Cerebellar cortex (tissue), 1 donor: ENCODE results near the gene EYA3.

ENCODE experiments used
- DNase-seq: peaks from one replicate; pipeline ENCODE4 v3.0.0-alpha.2; 2015; ENCODE audit warnings: low spot score

EYA3 gene

DNA sequence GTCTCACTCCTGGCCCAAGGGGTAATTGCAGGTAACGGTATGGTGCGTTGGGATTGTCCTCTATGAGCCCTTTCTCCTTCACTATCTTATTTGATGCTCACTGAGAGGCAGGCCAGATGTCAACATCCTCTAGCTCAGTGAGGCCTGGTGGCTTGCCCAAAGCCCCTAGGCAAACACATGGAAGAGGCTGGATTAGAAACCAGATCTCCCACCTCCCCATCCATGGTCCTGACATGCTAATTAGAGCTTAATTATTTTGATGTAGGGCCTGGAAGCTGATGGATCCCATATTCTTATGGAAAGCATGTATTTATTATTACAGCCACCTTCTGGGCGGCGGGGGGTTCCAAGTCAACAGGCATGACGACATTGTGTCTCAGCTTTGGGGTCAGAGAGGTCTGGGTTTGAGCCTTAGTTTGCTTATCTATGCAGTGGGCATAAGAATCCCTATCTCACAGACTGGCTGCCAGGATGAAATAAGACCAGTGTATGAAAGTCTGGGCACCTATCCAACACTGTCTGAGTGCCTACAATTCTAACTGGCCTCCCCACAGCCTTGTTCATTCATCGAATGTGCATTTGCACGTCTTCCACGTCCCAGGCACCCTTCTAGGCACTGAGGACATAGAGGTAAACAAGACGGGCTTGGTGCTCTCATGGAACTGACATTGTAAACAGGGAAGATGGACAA, 147.4 kb downstream of the EYA3 start:
- DNase-seq = no peak

GRCh38 chr1:27940297-27940696, 148.1 kb downstream of the EYA3 start:
- DNase-seq = no peak

DNA sequence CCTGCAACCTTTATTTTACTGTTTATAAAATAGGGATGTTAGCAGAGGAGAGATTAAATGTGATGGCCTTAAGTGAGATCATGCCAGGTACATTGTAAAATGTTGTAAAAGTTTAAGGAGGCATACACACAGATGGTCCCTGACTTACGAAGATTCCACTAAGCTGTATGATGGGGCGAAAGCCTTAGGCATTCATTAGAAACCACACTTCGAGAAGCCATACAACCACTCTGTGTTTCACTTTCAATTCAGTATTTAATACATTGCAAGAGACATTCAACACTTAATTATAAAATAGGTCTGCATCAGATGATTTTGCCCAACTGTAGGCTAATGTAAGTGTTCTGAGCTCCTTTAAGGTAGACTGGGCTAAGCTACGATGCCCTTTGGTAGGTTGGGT, 149.9 kb downstream of the EYA3 start:
- no peak for DNase-seq

DNA sequence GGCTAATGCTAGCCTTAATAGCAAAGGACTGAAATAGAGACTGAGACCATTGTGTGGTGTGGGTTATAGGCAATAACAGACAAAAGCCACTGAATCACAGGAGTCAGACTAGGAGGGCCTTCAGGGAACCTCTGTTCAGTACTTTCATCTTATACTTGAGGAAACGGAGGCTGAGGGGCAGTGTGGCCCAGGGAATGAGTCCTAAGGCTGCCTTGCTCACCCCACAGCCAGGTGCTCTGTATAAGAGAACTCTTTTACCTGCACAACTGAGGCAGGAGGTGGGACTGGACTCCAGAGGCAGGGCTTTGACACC, 150.9 kb downstream of the EYA3 start:
- no peak for DNase-seq

GRCh38 chr1:27936370-27936769, 152.0 kb downstream of the EYA3 start:
- no peak for DNase-seq

DNA sequence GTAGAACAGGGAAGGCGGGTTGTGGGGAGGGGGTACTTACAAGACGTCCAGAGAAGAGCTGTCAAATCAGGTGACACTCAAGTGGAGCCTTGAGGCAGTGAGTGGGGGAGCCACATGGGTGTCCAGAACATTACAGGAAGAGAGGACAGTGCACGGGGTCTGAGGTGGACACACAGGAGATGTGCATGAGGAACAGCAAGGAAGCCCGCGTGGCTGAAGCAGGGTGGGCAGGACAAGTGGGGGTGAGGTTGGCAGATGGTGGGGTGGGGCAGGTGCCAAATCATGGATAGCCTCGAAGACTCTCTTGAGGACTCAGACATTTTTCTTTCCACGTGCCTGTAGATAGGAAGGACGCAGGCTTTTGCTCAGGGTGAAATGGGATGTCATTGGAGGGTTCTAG, 152.7 kb downstream of the EYA3 start:
- DNase-seq = no peak

DNA sequence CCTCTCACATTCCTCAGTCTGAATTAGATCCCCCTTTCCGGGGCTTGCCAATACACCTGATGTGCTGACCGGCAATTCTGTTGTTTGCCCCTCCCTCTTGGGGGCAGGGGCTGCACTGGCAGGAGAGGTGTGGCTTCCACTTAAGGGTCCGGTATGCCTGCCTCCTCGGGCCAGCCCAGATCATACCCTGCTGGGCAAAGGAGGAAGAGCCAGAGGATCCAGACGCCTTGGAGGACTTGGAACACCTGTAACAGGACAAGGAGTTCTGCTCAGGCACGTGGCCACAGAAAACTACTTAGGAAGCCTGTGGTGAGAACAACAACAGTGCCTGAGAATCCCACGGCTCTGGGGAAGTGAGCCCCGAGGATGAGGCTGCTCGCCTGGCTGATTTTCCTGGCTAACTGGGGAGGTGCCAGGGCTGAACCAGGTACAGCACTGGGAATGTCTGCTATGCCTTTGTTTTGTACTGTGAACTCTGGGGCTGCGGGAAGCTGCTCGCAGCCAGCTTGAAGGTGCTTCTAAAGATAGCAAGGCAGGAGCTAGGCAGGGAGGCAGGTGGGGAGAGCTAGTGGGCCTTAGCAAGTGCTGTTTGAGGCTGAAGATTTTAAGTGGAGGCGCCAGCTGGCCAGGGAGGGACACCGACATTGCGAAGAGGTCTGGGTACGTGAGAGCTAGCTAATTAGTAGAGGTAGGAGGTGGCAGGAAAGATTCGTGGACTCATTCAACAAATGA, 153.4 kb downstream of the EYA3 start, which contains the start of gene SMPDL3B:
TSS of gene SMPDL3B (plus strand) at position 183 of the 732 bp plus-strand sequence. CDS start at position 367, 184 bp downstream.
- DNase-seq = peak; percentile 41

GRCh38 chr1:27931759-27932158, 156.7 kb downstream of the EYA3 start:
- DNase-seq = no peak

DNA sequence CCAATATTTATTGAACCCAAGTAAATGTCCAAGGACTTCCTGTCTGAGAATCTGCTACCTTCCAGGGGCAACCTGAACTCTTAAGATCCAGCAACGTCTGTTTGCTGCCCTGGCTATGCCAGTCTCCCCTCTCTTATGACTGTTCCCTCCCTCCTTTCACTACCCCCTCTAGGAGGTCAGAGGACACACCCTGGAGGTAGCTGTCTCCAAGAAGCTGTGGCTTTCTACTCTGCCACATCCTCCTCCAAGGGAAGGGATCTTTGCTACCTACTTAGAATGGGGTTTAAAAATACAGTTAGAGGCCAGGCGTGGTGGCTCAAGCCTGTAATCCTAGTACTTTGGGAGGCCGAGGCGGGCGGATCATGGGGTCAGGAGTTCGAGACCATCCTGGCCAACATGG, 157.2 kb downstream of the EYA3 start:
- DNase-seq = no peak

DNA sequence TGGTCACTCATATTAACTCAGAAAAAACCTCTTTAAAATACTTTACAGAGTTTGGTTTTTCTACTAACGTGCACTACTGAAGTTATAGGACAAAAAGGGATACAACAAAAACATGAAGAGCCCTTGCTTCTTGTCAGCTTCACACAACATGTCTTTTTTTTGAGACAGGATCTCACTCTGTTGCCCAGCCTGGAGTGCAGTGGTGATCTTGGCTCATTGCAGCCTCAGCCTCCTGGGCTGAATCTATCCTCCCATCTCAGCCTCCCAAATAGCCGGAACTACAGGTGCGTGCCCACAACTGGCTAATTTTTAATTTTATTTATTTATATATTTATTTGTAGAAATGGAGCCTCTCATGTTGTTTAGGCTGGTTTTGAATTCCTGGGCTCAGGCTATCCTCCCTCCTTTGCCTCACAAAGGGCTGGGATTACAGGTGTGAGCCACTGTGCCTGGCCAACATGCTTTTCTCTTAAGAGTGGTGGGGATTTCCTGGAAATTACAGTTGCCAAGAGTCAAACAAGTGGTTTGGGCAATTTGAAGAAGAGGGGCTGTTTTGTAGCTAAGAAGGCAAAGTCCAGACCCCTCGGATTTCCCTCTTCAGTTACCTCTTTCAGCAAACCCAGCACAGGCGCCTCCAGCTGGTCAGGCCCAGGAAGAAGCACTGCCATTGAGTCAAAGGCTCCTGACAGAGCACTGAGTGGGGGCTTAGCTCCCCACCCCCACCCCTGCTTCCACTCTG, 160.0 kb downstream of the EYA3 start:
- DNase-seq = no peak

DNA sequence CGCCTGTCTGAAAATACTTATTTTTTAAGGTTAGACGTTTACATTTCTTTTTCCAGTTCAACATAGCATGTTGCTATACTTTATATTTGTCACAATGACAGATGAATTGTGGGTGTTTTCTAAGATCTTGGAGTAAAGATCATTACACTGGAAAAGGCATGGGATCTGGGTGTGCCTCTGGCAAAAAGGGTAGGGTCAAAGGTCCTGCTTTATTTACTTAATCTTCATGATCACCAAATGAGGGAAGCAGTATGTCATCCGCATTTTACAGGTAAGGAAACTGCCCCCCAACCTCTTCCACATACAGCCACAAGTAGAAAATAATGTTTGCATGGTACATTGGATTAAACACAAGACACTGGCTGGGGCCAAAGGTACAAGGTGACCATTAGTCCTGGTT, 166.1 kb downstream of the EYA3 start:
- DNase-seq = no peak
